ENCODE results near the gene TALDO1.

Gene TALDO1

GRCh38 chr11:788009-788640 is 40.9 kb downstream of the TALDO1 start:
- DNase-seq (ENCODE audit: low read depth) = no peak
- in situ Hi-C loops (cut with HindIII; ENCODE audit: low sequenced_read_pairs) = no loop called here
- no peak for TF ChIP-seq CTCF (IDR thresholded peaks at IDR 0.05; ENCODE audit: low read depth, low read length, missing control alignments)
- H3K4me3 ChIP-seq (ENCODE audit: low read depth, low read length) = no peak overlapping the region

- no peak for TF ChIP-seq CTCF (IDR thresholded peaks at IDR 0.05; ENCODE audit: low read depth, low read length, missing control alignments)
- in situ Hi-C loops (cut with HindIII; ENCODE audit: low sequenced_read_pairs) = no loop called here
- peak overlapping the region; percentile 28 for H3K4me3 ChIP-seq (ENCODE audit: low read depth, low read length)
- no peak for DNase-seq (ENCODE audit: low read depth)
Measured at GRCh38 chr11:788953-789940, 42.0 kb downstream of the TALDO1 start.

GRCh38 chr11:789943-790342 is 42.7 kb downstream of the TALDO1 start, which contains the start of gene CEND1:
Gene CEND1 (minus strand): TSS chr11:790090. CDS start chr11:788576, 1,514 bp downstream.
- no peak for DNase-seq (ENCODE audit: low read depth)
- in situ Hi-C loops (cut with HindIII; ENCODE audit: low sequenced_read_pairs) = no loop called here
- no peak for TF ChIP-seq CTCF (IDR thresholded peaks at IDR 0.05; ENCODE audit: low read depth, low read length, missing control alignments)
- peak within 1 kb of the TSS; percentile 28 for H3K4me3 ChIP-seq (ENCODE audit: low read depth, low read length)

GRCh38 chr11:790721-791564 is 43.7 kb downstream of the TALDO1 start:
- in situ Hi-C loops (cut with HindIII; ENCODE audit: low sequenced_read_pairs) = no loop called here
- TF ChIP-seq CTCF (IDR thresholded peaks at IDR 0.05; ENCODE audit: low read depth, low read length, missing control alignments) = no peak
- no peak for DNase-seq (ENCODE audit: low read depth)

GRCh38 chr11:791658-792534 is 44.6 kb downstream of the TALDO1 start:
- TF ChIP-seq CTCF (IDR thresholded peaks at IDR 0.05; ENCODE audit: low read depth, low read length, missing control alignments) = no peak
- in situ Hi-C loops (cut with HindIII; ENCODE audit: low sequenced_read_pairs) = no loop called here
- no peak overlapping the region for H3K4me3 ChIP-seq (ENCODE audit: low read depth, low read length)
- no peak for DNase-seq (ENCODE audit: low read depth)

More at GRCh38 chr11:790721-791564, 43.7 kb downstream of the TALDO1 start:
- no peak overlapping the region for H3K4me3 ChIP-seq (ENCODE audit: low read depth, low read length)

Data from astrocyte of the cerebellum (primary cell).